Measurements from ENCODE around the gene ELAVL1. TPM values are rescaled to one million over a fixed set of nuclear protein-coding genes. Genes with fewer than 3 reads are reported as not detected.

Gene ELAVL1
- total RNA-seq, 1 donor from 2014 or later = 83.5 TPM

- Mint-ChIP-seq H3K27ac (no peak overlapping the region), H3K36me3 (ENCODE audit: low read depth) (peaks cover 18% of the 10 kb centered on the region), H3K27me3 (peaks cover 1% of the 10 kb centered on the region), H3K4me3 (peak overlapping the region; percentile 84), H3K4me1 (peaks cover 30% of the 10 kb centered on the region), H3K9me3 (no peaks in the 10 kb centered on the region)
- ChIA-PET POLR2A (interaction anchor here (1.3 kb wide), 1 partner anchor 18 kb away, joined by 4 read pairs; the partner anchor contains the start of gene TIMM44), CTCF (no interaction called here)
- ATAC-seq (ENCODE audit: low read depth) (peak; percentile 8), DNase-seq (peak; percentile 75)
- intact Hi-C loops (cut with micrococcal nuclease) = loop anchor here (1.0 to 10.0 kb wide), 5 partner anchors 72 to 391 kb away; partner anchors contain the start of gene PNPLA6
- TF ChIP-seq CTCF (IDR thresholded peaks at IDR 0.05) = peak; percentile 29
Measured at GRCh38 chr19:7925171-7925851, 80.1 kb downstream of the ELAVL1 start.

GRCh38 chr19:7924651-7925170, 80.7 kb downstream of the ELAVL1 start:
- H3K4me1 Mint-ChIP-seq = peaks cover 35% of the 10 kb centered on the region
- DNase-seq (no peak), ATAC-seq (ENCODE audit: low read depth) (no peak)
- H3K36me3 Mint-ChIP-seq (ENCODE audit: low read depth) = peaks cover 18% of the 10 kb centered on the region
- H3K27ac Mint-ChIP-seq = no peak overlapping the region
- no peaks in the 10 kb centered on the region for H3K9me3 Mint-ChIP-seq
- ChIA-PET CTCF (interaction anchor here (1.0 to 1.1 kb wide), 2 partner anchors 13 to 244 kb away, joined by 3 to 4 read pairs; partner anchors contain the start of gene TRAPPC5), POLR2A (interaction anchor here (1.2 kb wide), 1 partner anchor 18 kb away, joined by 3 read pairs; the partner anchor contains the start of gene TIMM44)
- intact Hi-C loops (cut with micrococcal nuclease) = loop anchor here (1.0 to 10.0 kb wide), 5 partner anchors 71 to 390 kb away; partner anchors contain the start of gene PNPLA6
- no peak for TF ChIP-seq CTCF (IDR thresholded peaks at IDR 0.05)
- H3K27me3 Mint-ChIP-seq = peaks cover 1% of the 10 kb centered on the region
- no peak overlapping the region for H3K4me3 Mint-ChIP-seq

- intact Hi-C loops (cut with micrococcal nuclease) = loop anchor here (10.0 kb wide), 2 partner anchors 269 to 389 kb away; partner anchors contain the start of gene PNPLA6
- Mint-ChIP-seq H3K27ac (no peak overlapping the region), H3K27me3 (peaks cover 1% of the 10 kb centered on the region), H3K36me3 (ENCODE audit: low read depth) (peaks cover 17% of the 10 kb centered on the region), H3K4me3 (peak overlapping the region; percentile 46), H3K9me3 (no peaks in the 10 kb centered on the region), H3K4me1 (peaks cover 39% of the 10 kb centered on the region)
- ChIA-PET CTCF (interaction anchor here (1.0 to 1.1 kb wide), 2 partner anchors 14 to 243 kb away, joined by 3 to 4 read pairs; partner anchors contain the start of gene TRAPPC5), POLR2A (interaction anchor here (1.2 kb wide), 1 partner anchor 19 kb away, joined by 3 read pairs; the partner anchor contains the start of gene TIMM44)
- TF ChIP-seq CTCF (IDR thresholded peaks at IDR 0.05) = no peak
- ATAC-seq (ENCODE audit: low read depth) = no peak
- no peak for DNase-seq
Measured at GRCh38 chr19:7924241-7924640, 81.2 kb downstream of the ELAVL1 start.

- Mint-ChIP-seq H3K27me3 (peaks cover 2% of the 10 kb centered on the region), H3K27ac (no peak overlapping the region), H3K4me3 (no peak overlapping the region), H3K36me3 (ENCODE audit: low read depth) (peaks cover 12% of the 10 kb centered on the region), H3K4me1 (peaks cover 39% of the 10 kb centered on the region), H3K9me3 (no peaks in the 10 kb centered on the region)
- ChIA-PET CTCF (interaction anchor here (1.0 to 1.1 kb wide), 2 partner anchors 15 to 243 kb away, joined by 3 to 4 read pairs; partner anchors contain the start of gene TRAPPC5), POLR2A (interaction anchor here (1.2 to 4.0 kb wide), 2 partner anchors 19 to 20 kb away, joined by 3 to 49 read pairs; partner anchors contain the start of gene TIMM44)
- intact Hi-C loops (cut with micrococcal nuclease) = loop anchor here (10.0 kb wide), 2 partner anchors 269 to 389 kb away; partner anchors contain the start of gene PNPLA6
- ATAC-seq (ENCODE audit: low read depth) (no peak), DNase-seq (no peak)
- no peak for TF ChIP-seq CTCF (IDR thresholded peaks at IDR 0.05)
Measured at GRCh38 chr19:7923295-7924191, 81.9 kb downstream of the ELAVL1 start.
